ENCODE results near the gene ADAMTS12.

The ADAMTS12 gene

DNA sequence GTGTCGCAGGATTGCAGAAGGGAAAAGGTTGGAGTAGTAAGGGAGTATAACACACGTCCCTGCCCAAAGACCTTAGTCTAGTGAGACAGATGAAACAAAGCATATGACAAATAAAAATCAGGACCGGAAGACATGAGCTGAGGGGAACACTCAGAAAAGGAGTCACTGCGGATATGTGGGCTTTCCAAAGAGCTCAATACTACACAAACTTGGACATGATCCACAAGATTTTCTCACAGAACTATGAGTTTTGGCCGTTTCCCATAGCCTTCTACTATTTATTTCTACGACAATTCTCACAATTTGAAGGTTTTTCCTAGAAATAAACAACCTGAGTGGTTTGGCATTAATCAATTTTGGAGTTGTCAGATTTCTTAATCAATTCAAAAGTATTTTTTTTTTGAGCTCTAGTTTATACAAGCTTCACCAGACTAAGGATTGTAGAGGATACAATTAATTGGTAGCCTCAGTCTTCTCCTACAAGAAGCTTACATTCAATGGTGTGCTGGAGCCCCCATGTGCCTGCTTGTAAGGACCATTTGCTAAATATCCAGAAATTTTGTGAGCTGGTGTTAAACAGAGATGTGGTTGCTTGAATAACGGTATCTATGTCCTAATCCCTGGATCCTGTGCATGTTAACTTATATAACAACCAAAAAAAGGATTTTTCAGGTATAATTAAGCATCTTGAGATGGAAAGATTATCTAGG is 91.4 kb downstream of the ADAMTS12 start:
- DNase-seq = no peak

DNA sequence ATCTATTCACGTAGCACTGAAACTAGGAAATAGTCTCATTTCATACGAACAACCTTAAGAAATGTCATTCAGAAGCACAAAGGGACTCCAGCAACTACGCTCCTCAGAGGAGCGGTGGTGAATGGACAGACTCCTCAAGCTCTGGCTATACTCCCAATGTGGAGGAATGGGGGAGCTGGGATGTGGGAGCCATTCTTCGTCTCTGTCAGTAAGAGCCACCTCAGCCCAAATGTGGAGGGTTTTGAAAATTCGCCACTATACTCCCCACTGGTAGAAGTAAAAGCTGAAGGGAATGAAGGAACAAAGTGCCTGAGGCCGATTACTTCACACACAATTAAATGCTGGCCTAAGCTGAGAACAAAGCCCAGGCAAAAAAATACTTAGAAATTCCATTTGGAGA is 96.3 kb downstream of the ADAMTS12 start:
- no peak for DNase-seq

DNA sequence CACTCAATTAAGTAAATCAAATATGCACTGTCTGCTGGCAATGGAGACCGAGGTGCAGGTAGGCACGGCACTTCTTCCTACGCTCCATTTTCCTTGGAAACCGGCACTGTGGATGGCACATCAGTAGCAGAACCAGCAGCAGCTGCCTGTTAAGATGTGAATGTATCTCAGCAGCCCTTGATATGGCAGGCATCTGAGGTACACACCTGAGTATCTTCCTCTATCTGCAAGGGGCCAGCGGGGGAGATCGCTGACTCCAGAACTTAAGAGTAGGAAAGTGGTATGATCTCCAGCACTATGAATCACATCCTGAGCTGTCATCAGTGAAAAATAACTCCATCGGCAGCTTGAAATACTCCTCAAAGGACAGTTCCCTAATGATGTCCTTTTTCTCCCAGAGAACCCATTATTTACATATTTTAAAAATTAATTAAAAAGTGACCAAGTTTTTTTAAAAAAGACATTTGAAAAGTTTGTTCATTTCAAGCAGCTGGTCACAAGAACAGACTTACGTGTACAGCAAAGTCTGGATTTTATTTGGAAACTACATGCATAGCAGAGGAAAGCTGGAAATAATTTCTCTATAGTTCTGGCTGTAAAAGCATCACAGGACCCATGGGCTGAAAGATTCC is 97.1 kb downstream of the ADAMTS12 start:
- no peak for DNase-seq

DNA sequence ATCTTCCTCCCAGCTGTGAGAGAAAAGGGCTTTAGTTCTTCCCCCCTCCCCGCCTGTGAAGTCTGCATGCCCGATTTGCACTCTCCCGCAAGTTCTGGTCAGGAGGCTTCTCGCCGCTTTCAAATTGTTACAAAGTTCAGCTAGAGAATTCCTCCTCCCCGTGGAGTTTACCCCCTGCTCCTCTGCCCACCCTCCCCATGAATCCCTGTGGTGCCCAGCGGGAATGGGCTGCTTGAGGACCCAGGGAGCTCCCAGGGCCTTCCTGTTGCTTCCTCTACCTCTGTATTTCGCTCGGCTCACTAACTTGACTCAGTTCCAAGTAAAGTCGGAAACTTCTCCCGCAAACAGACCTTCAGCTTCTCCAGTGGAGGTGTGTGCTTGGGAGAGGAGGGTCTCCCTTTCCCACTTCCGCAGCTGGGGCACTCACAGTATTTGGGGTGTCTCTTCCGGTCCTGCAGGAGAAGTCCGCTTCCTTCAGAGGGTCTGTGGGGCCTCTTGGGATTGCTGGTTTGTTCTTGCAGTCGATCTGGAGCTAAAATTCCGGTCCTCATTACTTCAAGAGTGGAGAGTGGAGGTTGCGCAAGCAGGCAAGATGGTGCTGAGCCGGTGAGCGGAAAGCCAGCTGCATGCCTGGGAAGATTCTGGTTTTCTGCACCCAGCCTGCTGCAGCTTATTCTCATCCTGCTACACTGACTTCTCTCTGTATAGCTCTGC is 97.8 kb downstream of the ADAMTS12 start:
- no peak for DNase-seq

DNA sequence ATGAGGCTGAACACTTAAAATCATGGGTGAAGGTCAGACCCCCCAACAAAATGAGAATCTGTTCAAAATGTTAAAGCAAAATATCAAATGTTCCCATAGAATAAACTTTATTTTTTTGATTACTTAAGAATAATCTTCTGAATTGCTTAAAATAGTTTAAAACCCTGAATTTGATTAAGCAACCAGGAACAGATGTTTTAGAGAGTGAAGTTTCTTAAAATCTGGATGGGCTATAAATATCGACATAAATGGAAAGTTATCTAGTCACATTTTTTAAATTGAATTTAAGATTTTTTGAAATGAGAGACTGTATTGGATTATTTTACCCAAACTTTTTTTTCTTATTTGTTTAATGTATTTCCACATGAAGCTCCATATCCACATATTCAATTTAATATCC is 98.5 kb downstream of the ADAMTS12 start:
- no peak for DNase-seq

DNA sequence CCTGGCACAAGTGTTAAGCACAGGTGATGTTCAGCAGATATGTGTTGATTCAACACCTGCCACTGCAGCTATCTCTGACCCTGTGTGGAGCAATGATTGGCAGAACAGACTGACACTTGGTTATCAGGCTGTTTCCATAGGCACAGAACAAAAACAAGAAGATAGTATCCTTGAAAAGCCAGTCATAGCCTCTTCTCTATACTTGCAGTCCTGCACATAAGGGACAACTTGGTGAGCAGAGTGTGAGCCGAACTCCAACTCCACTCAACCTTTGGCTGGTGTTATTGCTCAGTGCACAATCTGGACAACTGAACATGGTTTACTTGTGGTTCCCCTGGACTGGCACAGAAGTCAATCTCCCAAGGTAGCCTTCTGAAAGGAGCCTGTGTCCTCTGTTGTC is 99.2 kb downstream of the ADAMTS12 start:
- DNase-seq = no peak

DNA sequence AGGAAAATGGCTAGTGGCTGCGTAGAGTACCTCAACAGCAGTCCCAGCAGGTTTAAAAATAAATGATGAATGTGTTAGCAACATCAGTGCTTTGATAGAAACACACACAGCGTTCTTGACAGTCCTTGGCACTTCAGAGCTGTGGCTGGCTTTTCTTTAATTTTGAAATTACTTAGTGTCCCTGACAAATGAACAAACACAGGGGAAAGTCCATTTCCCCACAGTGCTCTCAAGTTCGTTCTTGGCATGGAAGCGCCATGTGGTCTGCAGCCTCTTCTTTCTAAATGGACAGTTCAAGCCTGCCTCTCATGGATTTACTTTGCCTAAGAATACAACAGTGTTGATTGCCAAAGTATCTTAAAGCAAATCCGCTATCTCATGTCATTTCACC is 102.2 kb downstream of the ADAMTS12 start:
- DNase-seq = no peak

DNA sequence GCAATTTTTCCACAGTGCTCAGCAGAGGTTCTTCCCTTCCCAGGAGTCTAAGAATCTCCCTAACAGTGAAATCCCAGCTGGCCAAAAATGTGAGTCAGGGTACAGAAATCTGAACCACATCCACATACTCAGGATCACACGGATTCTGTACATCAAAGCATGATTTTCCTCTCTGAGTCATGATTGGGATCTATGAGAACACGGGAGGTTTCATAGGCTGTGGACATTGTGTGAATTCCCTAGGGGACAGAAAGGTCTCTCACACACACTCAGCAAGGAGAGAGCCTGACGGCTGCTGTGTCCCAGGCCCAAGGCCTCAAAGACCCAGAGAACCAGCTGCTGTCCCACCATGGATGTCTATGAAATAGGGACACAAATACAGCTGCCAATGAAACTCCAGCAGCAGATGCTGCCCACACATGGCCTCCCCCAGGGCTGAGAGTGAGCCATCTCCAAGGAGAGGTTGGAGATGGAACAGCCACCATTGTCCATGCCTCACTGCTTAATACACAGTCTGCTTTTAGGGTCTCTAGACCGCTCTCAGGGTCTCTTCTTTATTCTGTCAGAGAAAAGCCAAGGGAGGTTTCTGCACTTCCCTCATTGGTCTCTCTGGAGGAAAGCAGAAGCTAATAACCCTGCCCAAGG is 102.7 kb downstream of the ADAMTS12 start:
- DNase-seq = no peak

DNA sequence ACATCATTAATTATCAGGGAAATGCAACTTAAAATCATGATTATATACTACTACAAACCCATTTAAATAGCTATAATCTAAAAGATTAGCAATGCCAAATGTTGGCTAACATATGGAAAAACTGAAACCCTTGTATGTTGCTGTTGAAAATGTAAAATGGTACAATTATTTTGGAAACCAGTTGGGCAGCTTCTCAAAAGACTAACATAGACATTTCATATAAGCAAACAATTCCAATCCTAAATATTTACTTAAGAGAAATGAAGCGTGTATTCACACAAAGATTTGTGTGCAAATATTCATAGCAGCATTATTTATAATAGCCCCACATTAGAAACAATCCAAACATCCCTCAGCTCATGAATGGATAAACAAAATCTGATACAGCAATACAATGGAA is 106.2 kb downstream of the ADAMTS12 start:
- DNase-seq = no peak

DNA sequence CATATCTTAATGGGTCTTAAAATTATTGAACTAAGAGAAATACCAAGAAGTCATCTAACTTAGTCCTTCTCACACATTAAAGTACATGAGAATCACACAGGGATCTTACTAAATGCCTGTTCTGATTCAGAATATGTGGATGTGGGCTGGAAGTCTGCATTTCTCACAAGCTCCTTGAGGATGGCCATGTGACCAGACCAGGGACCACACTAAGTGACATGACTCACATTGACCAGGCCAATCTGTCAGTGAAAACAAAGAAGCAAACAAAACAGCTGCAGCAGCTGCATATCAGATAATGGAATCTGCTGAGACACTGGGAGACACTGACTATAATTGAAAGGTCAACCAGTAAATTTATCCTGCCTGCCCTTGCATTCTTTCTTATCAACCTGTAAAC is 110.5 kb downstream of the ADAMTS12 start:
- no peak for DNase-seq

DNA sequence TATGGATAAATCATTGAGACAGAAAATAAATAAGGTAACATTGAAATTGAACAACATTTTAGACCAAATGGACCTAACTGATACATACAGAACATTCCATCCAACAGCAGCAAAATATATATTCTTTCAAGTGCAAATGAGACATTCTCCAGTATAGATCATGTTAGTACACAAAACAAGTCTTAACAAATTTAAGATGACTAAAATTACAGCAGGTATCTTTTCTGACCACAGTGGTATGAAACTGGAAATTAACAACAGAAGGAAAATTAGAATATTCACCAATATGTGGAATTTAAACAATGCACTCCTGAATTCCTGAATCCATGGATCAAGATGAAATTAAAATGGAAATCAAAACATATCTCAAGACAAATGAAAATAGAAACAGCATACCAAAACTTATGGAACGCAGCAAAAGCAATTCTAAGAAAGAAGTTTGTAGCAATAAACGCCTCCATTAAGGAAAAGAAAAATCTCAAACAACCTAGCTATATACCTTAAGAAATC is 115.6 kb downstream of the ADAMTS12 start:
- no peak for DNase-seq

DNA sequence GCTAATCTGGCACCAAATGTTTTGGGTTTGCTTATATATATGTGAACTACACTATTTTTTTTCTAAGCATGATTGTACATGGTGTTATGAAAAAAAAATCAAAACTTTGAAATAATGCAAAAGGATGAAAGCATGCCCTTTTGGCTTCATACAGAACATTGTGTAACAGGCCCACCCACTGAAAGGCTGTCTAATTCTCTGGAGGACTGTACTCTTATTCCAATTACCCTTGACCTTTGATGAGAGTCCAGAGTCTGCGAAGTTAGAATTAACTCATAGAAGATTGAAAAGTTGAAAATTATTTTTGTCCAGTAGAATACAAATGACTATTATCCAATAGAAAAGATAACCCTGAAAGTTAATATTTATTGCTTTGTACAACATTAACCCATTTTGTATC is 117.4 kb downstream of the ADAMTS12 start:
- DNase-seq = no peak

DNA sequence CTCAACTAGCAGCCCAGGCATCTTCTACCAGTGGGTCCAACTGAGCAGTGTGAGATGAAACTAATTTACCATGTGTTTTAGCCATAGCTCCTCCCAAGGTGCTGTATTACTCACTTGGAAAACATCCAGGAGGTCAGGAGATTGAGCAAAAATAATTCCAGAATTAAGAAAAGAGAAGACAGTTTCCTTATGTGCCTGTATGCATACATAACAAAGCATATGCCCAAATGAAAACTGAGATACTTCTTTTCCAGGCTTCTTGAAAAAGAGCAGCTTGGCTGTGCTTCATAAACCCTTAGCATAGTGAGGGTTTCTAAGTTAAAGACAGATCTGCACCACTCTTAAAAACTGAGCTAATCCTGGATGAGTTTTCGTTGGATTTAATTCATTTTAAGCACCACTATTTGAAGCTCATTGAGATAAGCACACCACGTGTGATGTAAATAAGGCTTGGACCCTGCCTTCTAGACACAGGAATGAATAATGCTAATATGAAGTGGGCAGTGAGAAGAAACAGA is 119.4 kb downstream of the ADAMTS12 start:
- peak; percentile 95 for DNase-seq

DNA sequence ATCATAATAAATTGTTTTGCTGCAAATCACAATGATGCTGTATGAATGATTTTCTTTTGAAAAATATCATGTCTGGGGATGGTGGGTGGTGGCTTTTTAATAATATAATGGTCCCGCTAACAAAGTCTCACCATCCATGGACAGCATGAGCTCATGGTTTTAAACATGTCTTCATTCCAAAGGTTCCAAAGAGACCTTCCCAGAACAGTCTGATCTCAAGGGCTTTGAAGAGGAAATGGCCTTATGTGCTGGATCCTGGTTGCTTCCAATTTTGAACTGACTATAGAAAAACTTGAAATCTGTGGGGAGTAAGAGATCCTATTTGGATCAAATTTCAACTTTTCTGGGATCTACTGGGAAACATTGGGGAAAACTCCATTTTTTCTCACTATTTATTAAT is 121.8 kb downstream of the ADAMTS12 start:
- DNase-seq = no peak

DNA sequence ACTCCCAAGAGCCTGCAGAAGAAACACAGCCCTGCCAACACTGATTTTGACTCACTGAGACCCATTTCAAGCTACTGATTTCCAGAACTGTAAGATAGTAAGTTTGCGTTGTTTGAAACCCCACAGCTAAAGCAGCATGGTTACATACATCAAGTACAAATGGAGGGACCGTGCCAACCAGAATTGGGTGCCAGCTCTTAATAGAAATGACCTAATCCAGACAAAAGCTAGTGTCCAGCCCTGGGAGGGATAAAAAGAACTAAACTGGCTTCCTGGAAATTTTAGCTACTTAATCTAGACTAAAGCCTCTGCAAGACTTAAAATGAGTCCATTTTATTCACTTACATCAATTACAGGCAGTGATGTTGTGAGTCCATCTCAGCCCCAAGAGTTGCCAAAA is 122.6 kb downstream of the ADAMTS12 start:
- DNase-seq = no peak

DNA sequence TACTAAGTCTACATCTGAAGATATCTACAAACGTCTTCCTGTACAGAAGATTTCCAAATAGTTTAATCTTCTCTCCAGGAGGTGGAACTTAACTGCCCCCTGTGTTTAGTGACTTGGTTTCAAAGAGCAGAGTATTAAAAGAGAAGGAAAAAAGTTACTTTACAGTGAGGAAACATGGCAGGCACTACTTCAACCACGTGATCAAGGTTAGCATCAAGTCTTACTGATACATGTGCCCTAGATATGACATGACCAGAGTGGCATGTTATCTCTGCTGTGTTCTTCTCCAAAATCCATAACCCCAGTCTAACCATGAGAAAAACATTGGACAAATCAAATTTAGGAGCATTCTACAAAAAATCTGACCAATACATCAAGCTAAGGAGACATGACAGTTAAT is 125.8 kb downstream of the ADAMTS12 start:
- no peak for DNase-seq

DNA sequence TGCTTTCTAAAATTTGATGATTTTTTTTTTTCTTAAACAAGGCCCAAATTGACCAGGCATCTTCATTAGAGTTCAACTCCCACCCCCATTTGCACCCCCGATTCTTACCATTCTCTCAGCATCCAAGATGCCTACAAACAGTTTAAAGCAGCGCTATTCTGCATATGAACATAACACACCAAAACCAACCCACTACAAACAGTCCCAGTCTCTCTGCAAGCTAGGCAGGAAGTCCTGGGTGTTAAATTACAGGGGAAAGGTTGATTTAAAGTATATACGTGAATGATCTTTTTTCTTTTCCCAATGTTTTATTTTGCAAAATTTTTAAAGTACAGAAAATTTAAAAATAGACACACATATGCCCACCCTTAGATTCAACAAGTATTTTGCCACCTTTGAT is 127.0 kb downstream of the ADAMTS12 start:
- no peak for DNase-seq

DNA sequence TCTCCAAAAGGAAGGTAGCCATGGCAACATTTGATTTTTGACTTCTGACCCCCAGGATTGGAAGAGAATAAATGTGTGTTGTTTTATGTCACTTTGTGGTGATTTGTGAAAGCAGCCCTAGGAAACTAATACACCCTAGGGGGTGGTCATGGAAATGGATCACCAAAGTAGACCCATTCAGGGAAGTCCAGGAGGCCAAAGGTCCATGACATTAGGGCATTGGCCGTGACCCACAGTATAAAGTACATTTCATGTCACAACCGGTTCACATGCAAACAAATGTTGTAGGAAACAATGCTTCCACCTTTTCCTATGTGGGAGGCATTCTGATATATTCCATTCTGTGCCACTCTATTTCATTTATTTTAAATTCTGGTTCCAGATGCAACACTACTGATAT is 128.4 kb downstream of the ADAMTS12 start:
- DNase-seq = no peak

DNA sequence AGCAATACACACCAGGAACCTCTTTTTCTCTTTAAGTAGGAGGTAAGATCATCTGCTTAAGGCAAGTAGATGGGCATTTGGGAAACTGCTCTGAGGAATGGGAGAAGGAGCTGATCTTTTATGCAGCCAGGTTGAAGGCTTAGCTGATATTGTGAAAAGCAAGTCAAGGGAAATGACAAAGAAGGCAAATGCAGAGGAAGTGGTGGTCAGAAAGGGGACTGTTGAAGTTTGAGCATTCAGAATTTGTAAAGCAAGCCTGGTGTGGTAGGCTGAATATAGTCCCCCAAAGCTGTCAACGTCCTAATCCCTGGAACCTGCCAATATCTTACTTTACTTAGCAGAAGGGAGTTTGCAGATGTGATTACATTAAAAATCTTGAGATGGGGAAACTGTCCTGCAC is 128.9 kb downstream of the ADAMTS12 start:
- DNase-seq = no peak

DNA sequence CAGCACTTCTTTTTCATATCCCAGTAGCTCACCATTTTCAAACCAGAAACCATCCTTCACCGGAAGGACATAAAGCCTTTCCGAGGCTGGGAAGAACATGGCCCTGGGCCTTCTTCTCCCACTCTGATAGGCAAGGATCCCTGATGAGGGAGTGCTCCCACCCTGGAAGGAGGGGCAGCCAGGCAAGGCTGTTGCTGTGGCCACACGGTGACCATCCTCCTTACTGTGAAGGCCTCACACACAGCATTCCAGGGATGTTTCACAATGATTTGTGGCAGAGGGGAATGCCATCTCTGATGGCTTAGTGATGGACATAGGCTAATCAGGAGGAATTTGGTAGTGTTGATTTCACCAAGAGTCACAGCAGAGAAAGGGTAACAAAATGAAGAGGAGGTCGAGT is 130.7 kb downstream of the ADAMTS12 start:
- no peak for DNase-seq

DNA sequence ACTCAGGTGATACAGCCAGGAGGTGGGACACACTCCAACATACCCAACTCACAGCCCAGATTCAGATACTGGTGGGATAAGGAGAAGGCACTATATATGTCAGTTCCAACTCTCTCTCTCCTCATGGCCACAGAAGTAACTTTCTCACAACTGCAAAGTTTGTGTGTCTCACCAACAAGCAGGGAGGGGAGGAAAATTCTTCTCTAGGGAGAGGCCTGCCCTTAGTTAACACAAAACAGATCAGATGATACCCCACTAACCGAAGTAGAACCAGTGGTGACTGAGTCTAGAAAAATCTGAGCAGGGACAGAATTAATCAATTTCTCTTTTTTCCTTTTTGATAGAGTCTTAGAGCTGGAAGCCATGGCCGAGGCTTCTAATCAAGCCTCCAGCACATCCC is 133.1 kb downstream of the ADAMTS12 start:
- DNase-seq = no peak

DNA sequence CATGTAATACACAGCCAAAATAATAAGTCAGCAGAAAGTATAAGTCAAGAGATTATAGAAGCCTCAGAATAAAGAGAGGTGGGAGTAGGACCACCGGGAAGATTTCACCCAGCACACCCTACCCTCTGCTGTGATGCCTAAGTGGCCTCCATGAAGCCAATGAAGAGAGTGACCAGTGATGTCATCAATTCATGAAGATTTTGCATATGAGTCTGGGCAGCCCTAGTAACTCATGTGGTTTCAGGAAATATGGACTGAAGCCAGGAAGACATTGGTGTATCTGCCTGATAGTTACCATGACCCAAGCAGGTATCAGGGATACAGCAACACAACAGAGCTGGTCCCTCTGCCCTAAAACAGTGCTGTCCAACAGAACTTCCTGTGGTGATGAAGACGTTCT is 135.3 kb downstream of the ADAMTS12 start:
- DNase-seq = no peak

DNA sequence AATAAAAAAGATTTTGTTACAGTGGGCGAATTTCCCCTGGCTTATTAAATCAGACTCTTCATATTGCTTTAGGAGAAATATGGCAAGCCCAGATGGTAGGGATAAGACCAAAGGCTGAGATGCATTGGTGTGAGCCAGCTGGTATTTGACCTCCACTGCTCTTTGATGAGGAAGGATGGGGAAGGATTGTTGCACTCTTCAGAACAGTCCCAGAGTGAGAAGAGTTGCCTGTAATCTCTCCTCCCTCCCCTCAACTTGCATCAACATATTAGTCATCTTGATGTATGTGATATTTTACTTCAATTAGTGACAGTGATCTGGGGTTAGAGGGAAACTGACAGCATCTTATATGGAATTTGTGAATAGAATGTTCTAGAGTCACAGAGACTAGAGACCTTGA is 136.6 kb downstream of the ADAMTS12 start:
- DNase-seq = peak; percentile 7

Data from NCI-H524 treated with DMSO at 0.1 percent for 48 hours (cell line).